ENCODE data around the gene GYG1.
"Not testable (repeated sequence)": the region's sequence is repeated elsewhere in the genome, so short reads cannot be mapped to it uniquely, and the experiment has no call there.

GYG1 gene

DNA sequence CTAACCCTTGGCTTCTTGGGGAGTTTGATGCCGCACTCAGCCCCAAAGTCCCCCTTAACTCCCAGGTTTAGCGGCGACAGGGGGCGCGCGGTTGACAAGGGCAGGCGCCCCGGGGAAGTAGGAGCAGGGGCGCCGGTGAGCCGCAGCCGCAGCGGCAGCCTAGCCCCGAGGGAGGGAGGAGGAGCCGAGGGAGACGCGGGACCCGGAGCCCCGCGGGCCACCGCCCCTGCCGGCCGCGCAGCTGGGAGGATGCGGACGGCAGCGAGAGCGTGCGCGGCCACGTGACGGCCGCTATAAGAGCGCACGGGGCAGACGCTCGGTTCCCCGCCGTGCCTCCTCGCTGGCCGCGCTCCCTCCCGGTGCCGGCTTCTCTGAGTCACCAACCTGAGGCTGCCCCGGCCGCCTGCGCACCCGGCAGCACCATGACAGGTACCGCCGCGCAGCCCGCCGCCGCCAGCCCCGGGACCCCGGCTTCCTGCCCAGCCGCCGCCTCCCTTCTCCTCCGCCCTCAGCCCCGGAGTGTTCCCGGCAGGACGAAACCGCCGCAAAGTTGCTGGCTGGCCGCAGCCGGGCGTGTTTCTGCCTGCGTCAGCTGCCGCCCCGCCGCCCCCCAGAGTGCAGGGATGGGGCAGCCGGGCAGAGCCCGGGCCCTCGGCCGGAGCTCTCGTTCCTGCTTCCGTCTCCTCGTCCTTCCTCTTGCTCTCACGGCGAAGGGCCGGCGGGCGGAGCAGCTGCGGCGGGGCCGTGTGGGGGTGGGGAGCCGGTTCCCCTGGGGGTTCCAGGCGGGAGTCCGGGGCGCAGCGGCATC, at the start of gene GYG1:
GYG1 (plus strand) TSS at position 322 of the 808 bp plus-strand sequence; CDS start at position 423, 101 bp downstream.
- DNase-seq: peak; percentile 21

DNA sequence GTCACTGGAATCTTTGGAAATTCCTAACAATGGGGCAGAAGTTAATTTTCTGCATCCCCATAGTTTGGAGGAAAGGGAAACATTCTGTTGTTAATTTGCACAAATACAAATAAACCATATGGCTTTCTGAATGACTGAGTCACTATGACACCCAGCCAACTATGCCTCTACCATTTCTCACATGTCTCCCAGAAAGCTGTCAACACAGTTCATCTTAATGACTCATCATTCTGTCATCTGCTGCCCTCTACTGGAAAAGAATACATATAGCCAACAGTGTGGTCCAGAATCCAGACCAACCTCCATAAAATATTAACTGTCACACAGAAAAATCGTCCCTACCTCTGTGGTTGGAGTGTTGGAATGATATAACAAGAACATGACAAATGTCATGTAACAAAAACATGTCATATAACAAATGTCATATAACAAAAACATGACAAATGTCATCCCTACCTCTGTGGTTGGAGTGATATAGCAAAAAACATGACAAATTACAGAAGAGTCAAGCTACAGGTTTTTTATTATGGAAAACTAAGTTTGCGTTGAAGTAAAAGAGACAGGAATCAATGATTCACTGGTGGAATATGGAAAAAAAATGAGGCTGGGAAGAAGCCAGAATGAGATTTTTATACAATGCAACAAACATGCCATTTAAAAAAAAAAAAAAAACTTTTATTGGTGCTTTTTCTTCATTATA, 47.7 kb upstream of the GYG1 start:
- DNase-seq: peak; percentile 89

DNA sequence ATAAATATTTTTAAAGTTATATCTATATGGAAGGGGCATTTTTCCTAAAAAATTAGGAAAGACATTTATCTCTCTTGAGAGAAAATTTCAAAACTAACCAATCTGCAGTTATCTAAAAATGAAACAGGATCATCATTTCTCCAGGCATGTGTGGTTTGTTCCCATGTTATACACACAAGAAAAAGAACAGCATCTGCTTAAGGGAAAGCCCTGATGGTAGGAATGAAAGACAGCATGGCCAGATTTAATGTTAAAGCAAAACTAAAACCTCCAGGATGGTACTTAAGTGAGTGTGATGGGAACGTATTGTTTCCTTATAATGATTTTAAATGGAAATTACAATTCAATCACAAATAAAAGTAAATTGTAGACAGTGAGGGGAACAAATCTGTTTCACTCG, 46.2 kb upstream of the GYG1 start:
- DNase-seq: no peak

DNA sequence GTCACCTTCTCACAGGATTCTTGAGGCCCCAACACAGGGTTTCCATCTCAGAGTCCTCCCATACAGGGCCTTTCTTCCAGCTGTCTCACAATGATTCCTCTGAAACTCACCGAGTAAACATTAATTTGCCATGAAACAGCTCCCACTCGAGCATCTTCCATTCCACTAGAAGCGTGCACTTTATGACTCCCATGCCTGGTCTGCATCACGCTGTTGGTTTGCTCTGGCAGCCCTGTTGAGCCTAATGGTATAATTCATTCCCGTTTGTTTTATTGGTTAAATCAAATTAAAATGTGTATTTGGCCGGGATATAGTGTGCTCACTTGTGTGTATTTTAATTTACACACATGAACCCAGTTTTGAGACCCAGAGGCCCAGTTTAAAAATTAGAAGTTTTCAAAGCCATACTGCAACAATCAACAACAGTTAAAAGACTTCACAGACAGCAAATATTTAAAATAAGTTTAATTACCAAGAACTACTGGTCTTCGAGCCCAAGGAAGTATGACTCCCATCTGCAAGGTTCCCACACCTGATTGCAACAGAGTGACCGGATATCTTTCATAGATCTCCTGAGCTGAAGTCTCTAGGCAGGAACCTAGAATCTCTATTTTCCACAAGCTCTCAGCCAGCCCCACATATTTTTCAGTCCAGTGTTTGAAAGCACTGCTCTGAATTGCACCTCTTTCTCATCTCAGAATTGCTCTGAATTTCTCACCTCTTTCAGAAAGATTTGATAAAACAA, 42.3 kb upstream of the GYG1 start:
- DNase-seq: no peak

DNA sequence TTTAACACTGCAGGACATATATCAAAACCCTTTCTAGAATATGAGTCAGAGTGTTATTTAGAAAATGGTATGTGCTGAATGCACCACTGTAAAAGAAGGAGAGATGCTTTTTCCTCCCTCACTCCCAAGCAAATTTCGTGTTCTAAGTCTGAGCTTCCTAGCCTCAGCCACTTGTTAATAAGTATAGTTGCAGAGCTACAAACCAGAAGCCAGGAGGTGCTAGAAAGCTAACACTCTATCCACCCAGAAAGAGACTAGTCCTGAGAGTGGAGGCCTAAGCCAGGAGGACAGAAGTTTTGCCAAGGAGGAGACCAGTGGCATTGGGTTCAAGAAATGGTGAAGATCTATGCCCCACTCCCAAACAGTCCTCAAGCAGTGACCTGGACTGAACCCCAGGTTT, 40.5 kb upstream of the GYG1 start:
- DNase-seq: no peak

DNA sequence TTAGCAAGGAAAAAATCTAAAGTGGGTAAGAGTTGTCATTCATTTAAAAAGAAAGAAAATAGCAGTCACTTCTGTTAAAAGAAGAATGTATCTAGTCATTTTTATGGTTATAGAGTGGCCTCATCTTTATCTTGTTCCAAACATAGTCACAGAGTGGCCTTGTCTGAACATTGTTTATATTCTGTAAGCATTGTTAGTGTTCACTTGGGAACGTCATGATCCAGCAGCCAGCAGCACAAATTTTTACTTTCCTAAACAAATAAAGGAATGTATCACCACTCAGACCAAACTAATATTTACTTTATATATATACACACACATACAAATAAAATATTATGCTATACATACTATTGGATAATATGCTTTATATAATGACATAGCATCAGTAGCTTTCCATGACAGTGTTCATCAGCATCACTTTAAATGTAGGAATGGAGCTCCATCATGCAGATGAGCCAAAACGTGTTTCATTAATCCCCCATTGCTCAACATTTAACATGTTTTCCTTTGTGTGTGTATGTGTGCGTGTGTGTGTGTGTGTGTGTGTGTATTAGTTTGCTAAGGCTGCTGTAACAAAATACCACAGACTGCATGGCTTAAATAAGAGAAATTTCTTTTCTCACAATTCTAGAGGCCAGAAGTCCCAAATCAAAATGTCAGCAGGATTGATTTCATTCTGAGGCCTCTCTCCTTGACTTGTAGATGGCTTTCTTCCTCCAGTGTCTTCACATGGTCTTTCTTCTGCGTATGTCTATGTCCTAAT, 39.6 kb upstream of the GYG1 start:
- DNase-seq: no peak

DNA sequence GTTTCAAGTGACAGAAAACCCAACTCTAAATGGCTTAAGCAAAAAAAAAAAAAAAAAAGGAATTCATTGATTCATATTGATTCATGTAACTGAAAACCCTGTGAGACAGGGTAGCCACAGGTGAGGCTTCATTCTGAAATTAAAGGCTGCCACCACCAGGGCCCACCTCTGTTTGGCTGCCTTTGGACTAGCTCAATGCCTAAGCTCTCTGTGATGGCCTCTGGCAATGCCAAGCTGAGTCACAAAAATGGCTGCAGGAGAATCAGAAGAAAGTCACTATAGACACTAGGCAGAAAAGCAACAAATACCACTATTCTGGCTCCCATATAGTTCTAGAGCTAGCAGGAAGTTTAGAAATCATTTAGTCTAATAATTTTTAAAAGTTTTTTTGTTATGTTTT, 38.2 kb upstream of the GYG1 start:
- no peak for DNase-seq

DNA sequence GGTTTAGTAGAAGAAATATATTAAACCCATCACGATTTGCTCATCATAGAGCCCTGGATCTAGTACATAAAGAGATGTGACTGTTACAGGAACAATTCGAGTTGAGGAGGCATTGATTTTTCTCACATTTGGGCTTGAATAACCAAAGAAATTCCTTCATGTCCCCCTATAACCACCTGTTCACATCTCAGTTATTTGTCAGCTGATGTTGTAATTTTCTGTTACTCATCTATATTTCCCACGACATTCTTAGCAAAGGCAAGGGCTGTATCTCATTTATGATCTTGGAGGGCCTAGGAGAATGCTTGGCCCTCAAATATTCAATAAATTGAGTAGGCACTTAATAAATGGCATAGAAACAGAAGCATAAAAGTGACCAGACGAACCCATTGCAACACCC, 36.4 kb upstream of the GYG1 start:
- DNase-seq: no peak

DNA sequence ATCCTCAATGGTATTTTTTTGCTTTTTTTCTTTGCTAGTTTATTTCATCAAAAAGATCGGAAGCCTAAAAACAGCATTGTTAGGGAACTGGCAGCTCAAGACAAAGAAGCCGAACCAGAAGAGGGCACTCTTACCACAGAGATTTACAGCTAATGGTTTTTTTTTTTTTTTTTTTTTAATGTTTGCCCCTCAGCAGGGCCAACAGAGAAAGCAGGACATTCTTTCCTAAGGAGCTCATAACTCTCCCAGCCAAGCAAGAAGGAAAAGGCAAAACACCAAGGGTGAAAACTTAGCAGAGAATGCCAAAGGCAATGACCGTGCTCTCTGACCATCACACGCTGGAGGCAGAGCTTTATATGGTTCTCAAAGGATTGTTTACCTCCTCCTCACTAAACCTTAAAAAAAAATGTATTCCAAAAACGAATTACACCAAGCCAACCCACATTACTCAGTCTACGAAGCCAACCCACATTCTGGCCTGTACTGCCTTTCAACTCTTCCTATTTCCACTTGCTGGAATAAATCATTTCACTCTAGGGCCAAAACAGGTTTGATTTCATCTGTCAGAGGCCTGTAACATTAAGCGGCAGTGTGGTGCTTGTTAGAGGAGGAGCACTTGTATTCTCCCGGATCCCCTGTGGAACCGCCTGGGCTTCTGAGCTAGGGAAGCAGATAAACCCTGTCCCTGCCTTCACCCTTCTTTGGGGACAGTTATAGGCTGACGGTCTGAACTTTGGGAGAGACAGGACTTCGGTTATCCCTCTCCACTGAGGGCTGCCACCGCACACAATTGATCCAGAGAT, 35.6 kb upstream of the GYG1 start:
- DNase-seq: peak; percentile 56

DNA sequence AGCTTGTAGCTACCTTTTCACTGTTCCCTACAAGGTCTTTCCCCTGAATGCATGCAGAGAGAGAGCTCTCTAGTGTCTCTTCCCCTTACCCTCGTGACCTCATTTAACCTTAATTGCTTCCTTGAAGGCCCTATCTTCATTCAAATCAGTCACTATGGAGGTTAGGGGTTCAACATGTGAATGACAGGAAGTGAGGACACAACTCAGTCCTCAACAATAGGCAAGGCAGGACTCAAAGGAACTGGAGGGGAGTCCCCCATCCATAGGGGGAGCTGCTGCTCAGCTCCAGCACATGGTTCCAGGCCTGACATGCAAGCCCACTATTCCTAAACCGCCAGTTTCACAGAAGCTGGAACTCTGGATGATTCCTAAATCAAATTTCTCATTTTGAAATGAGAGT, 33.8 kb upstream of the GYG1 start:
- DNase-seq: no peak

DNA sequence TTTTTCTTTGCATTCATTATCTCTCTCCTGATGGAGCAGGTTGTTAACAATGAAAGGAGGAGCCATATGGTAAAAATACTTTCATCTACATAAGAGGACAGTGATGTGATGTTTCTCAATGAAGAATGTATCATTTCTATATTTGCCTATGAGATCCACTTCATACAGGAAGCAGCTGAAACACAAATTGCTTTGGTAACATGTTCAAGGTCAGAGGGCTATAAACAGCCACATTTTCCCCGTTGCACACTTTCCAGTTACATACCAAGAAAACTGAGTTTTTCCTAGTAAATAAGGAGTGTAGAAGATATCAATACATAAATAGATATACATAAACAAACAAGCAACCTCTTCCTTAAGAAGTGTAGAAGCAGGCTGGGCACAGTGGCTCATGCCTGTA, 32.6 kb upstream of the GYG1 start:
- DNase-seq: no peak

DNA sequence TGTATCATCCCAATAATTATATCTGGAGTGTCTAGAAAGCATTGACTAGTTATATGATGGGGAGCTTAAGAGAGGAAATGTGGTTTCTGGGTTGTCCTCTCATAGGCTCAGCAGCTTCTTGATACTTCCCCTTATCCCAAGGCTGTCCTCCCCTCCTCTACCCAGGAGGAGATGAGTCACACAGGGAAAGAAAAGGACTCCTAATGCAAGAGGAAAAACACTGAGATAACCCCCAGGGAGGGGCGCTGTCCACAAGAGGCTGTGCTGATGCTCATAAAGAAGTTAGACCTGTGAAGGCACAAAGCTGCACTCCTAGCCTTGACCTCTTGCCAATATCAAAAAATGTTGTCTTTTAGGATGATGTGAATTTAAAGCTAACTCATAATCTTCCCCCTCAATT, 28.8 kb upstream of the GYG1 start:
- no peak for DNase-seq

DNA sequence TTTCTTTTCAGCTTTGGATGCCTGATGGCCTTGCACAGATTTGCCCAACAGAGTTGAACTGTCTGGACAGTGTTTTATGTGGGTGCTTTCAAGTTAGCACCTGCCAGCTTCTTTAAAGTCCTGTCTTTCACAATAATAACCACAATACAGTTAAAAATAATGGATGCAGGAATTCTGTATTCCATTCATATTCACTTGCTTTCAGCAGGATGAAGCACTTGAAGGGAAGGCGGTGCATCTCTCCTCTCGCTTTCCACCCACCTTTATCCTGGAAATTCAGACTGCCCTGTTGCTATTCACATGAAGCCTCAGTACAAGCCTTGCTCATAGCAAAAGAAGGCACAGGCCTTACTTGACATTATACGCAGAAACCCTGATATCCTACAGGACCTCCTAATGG, 26.5 kb upstream of the GYG1 start:
- DNase-seq: no peak

DNA sequence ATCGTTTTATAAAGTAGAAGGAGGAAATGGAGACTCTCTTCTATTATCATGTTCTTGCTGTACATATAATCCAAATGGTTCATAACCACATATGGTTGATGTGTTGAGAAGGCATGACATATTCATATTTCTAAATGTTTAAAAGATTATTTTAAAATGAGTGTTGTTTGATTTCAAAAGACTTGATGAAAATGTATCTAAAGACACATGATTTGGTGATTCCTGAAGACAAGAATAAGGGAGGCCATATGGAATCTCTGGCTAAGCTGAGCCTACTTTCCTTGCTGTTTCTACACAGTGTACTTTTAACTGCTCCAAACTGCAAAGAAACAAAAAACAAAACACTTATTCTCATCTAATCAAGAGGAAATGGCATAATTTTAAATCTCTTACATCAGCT, 23.0 kb upstream of the GYG1 start:
- no peak for DNase-seq

DNA sequence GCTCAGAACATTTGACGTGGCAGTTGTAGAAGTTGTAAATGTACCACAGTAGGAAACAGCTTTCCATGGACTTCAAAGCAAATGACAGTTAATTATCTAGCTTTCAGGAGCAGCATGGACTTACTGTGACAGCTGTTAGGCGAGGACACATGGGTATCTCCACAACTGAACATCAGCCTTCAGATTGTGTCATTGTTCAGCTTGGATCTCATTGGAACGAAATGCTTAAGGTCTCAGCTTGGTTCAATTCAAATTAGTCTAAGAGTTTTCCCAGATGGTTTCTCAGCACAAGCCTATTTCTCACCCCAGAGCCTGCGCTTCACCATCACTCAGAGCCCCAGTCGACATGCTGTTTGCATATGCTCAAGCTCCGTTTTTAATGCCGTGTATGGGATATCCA, 21.1 kb upstream of the GYG1 start:
- no peak for DNase-seq

DNA sequence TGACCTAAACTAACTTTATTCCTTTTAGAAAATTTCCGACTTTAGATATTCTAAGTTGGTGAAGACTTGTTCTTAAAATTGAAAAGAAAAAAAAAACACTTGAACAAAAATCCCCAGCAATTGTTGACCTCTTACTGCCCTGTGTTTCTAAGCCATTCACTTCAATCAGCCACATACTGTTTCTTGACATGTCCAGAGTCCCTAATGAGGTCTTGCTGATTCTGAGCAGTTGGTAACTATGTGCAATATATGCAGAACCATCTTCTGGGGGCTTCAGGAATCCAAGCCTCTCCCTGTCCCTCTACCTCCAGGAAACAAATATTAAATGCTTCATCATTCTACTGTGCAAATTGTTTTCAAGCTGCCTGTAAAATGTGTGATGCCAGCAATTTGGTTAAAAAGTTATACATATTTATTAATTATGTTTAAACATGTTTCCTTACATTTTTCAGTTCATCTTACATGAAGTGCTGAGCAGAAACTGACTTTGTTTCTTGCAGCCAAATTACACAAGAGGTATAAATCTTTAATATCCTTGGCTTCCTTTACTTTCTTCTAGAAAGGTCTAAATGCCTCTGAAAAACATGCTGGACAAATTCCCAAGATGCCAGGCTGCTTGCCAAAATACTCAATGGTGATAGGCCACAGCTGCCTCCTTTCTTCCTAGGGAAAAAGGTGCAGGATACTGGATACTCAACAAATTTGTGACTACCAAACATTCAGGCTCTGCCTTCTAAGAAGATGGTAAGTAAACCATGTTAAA, 19.8 kb upstream of the GYG1 start:
- DNase-seq: no peak

DNA sequence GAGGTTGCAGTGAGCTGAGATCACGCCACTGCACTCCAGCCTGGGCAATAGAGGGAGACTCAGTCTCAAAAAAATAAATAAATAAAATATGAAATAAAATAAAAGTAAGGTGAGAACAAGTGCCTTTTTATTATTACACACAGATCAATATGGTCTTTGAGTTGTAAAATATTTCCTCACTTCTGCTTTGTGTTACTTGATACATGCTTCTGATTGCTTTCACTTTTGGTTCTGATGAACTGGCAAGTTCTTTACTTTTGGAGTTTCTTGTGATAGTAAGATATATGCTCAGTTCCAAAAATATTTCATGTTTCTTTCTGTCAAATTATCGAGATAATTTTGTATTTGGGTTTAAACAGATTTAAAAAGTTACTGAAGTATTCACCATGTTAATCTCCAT, 16.6 kb upstream of the GYG1 start:
- no peak for DNase-seq

DNA sequence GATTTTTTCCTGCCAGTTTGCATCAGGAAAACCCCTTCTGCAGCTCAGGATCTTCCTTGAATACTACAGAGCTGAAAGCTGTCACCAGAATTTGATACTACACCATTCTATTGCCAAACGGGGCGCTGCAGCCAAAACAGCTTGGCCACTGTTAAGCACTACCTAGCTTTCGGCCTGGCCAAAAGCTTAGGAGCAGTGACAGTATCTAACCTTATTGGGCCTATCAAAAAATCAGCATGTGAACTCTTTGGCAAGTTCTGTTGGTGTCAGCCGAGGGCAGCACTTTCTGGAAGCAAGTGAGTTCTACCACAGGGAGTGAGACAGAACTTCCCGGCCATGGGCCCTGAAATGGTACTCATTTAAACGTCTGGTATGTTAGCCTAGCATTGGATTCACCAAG, 16.1 kb upstream of the GYG1 start:
- DNase-seq: no peak

DNA sequence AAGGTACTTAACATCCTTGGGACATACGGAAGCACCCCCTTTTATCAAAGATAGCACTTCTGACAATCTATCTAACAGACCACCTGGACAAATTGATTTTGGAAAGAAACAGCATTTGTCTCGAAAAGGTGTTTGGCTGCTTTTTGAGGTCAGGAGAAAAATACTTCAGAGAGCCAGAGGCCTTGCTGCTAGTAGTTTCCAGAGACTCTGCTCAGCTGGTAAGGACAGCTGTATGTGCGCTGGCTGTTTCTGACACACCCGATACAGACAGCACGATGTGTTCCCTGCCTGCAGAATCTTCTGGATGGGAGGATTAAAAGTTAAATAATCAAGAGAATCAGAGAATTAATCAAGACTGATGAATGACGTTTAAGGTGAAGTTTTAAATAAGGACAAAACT, 15.6 kb upstream of the GYG1 start:
- DNase-seq: no peak

DNA sequence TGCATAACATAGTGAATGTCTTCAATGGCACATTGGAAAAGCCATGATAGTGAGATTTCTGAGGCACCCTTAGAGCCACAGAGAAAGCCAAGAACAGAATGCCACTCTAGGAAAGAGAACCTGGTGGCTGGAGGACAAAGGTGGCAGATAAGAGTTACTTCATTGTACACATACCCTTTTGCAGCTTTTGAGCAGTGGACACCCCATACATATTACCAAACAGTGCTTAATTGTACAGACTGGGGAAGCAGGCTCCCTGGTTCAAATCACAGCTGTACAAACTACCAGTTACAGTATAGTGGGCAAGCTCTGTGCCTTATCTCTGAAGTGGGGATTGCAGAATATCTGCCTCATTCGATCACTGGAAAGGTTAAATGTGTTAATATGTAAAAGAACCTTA, 10.1 kb upstream of the GYG1 start:
- DNase-seq: no peak

DNA sequence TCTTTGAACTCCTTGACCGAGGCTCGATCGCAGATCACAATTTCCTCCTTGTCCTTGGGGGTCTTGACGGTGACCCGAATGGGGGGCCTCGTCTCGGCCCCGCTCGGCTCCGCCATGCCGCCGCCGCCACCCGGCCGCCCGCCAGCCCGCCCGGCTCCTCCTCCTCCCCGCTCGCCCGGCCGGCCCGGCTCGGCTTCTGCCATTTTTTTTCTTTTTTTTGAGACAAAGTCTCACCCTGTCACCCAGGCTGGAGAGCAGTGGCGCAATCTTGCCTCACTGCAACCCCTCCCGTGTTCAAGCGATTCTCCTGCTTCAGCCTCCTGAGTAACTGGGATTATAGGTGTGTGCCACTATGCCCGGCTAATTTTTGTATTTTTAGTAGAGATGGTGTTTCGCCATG, 3.8 kb upstream of the GYG1 start:
- not testable (repeated sequence) for DNase-seq

DNA sequence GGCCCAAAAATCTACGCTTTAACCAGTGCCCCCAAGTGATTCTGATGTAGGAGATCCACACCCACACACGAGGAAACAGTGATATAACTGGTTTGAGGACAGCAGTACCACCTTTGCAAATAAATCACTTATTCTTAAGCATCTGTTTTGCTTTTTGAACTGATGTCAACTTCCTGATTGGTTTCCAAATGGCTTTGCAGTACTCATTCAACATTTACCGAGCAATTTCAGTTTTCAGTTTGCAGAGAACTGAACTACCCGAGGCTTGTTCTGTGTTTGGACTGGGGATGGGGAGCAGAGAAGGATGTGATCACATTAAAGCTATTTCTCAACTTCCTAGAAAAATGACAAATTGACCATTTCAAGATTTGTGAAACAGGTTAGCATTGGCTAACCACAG, 1.1 kb upstream of the GYG1 start:
- no peak for DNase-seq
